Liver (tissue), 3 donors: ENCODE measurements around the gene SWT1.

ENCODE experiments used
- CTCF ChIP-seq: fragments of 150-350 bp; IDR thresholded peaks from 2 replicates; pipeline ENCODE4 v1.5.1; 2017; ENCODE audit warnings: improper control_type of control experiment, low read depth, low read length; ENCODE audit not compliant: missing input control
- EGR1 ChIP-seq, 2 donors: IDR thresholded peaks; 2 replicates each; pipeline ENCODE4 v1.6.1; 2016 to 2018; ENCODE audit warnings: antibody characterized with exemption in 2 of 2, low read depth in 2 of 2
- GABPA ChIP-seq, 2 donors: IDR thresholded peaks in 1 of 2; conservative IDR thresholded peaks in 1 of 2; 2 replicates each; pipeline ENCODE4 v1.6.1; 2016; ENCODE audit warnings: antibody characterized with exemption in 2 of 2, mild to moderate bottlenecking in 1 of 2, moderate library complexity in 1 of 2
- HNF4A ChIP-seq, 2 donors: conservative IDR thresholded peaks; 2 replicates each; pipeline ENCODE4 v1.6.1; 2016; ENCODE audit warnings: antibody characterized with exemption in 2 of 2, mild to moderate bottlenecking in 2 of 2
- RAD21 ChIP-seq, 2 donors: IDR thresholded peaks; 2 replicates each; pipeline ENCODE4 v1.6.1; 2016; ENCODE audit warnings: antibody characterized with exemption in 2 of 2, mild to moderate bottlenecking in 2 of 2
- REST ChIP-seq: IDR thresholded peaks from 2 replicates; pipeline ENCODE4 v1.6.1; 2016; ENCODE audit warnings: antibody characterized with exemption, mild to moderate bottlenecking
- RXRA ChIP-seq, 2 donors: IDR thresholded peaks; 2 replicates each; pipeline ENCODE4 v1.6.1; 2017 to 2018; ENCODE audit warnings: antibody characterized with exemption in 2 of 2, mild to moderate bottlenecking in 1 of 2
- SP1 ChIP-seq: IDR thresholded peaks from 2 replicates; pipeline ENCODE4 v1.6.1; 2018; ENCODE audit warnings: antibody characterized with exemption, mild to moderate bottlenecking
- TAF1 ChIP-seq: conservative IDR thresholded peaks from 2 replicates; pipeline ENCODE4 v1.6.1; 2016; ENCODE audit warnings: antibody characterized with exemption, mild to moderate bottlenecking
- donor health status: healthy.
- donor health status: healthy.

DNA sequence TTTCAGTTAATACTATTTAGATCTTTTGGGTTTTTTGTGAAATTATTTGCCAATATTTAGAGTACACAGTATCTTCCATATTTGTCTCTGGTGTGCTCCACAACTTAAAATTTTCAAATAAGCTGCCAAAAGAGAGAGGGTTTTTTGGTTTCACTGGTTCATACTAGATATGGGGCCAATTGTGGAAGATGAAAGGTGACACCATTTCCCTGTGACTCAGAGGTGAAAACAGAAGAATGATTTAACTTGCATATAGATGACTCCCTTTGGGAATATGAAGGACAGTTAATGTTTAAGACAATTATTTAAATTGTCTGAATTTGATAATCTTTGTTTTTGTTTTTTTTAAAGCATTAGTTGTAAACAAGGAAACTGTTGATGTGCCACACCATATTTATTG is 122.6 kb downstream of the SWT1 start:
- TF ChIP-seq CTCF, result no peak
- TF ChIP-seq TAF1, result no peak
- TF ChIP-seq RAD21 (IDR thresholded peaks at IDR 0.05), result no peak
- no peak for TF ChIP-seq EGR1 (IDR thresholded peaks at IDR 0.05; ENCODE audit: low read depth in 2 of 2)
- TF ChIP-seq GABPA (IDR thresholded peaks at IDR 0.05 in 1 of 2, conservative IDR thresholded peaks at IDR 0.05 in 1 of 2), result no peak
- no peak for TF ChIP-seq SP1
- TF ChIP-seq HNF4A (conservative IDR thresholded peaks at IDR 0.05), result no peak
- TF ChIP-seq RXRA (IDR thresholded peaks at IDR 0.05), result no peak
- TF ChIP-seq REST, result no peak
